Subcutaneous abdominal adipose tissue (tissue), 5 donors: ENCODE results near the gene ZNF497.
A peak's percentile ranks its signal among the peaks of the same experiment; 100 is the strongest.
"Not testable (repeated sequence)": the region's sequence is repeated elsewhere in the genome, so short reads cannot be mapped to it uniquely, and the experiment has no call there.

ENCODE experiments used
- H3K27ac ChIP-seq: one replicate; pipeline ENCODE4 v1.7.0; 2013; ENCODE audit warnings: low read depth, mild to moderate bottlenecking, inconsistent platforms, low read length, moderate library complexity
- H3K27me3 ChIP-seq, 5 donors: one replicate each; pipeline ENCODE4 v1.7.0; 2013; ENCODE audit warnings: low read length in 5 of 5, inconsistent platforms in 1 of 5; ENCODE audit not compliant: control insufficient read depth in 5 of 5, insufficient read depth in 4 of 5
- H3K36me3 ChIP-seq, 5 donors: one replicate each; pipeline ENCODE4 v1.7.0; 2013; ENCODE audit warnings: low read length in 5 of 5; ENCODE audit not compliant: control insufficient read depth in 5 of 5, insufficient read depth in 5 of 5
- H3K4me1 ChIP-seq, 5 donors: one replicate each; pipeline ENCODE4 v1.7.0; 2013; ENCODE audit warnings: low read length in 5 of 5, mild to moderate bottlenecking in 3 of 5, moderate library complexity in 1 of 5; ENCODE audit not compliant: control insufficient read depth in 5 of 5, insufficient read depth in 5 of 5
- H3K4me3 ChIP-seq, 5 donors: one replicate each; pipeline ENCODE4 v1.7.0; 2013; ENCODE audit warnings: low read length in 5 of 5, low read depth in 1 of 5
- H3K9ac ChIP-seq, 5 donors: one replicate each; pipeline ENCODE4 v1.7.0; 2013; ENCODE audit warnings: low read length in 5 of 5, mild to moderate bottlenecking in 4 of 5, moderate library complexity in 3 of 5
- H3K9me3 ChIP-seq, 5 donors: one replicate each; pipeline ENCODE4 v1.7.0; 2013; ENCODE audit warnings: low read length in 5 of 5; ENCODE audit not compliant: control insufficient read depth in 5 of 5
- donor health status: healthy.
- donor health status: healthy.
- donor health status: healthy.
- donor health status: healthy.
- donor health status: healthy.

The ZNF497 gene

GRCh38 chr19:58362272-58362994 lies at the start of gene ZNF497:
Gene ZNF497 (minus strand): TSS chr19:58362751. CDS start chr19:58357635, 5,116 bp downstream.
- H3K27ac ChIP-seq = peak within 1 kb of the TSS; percentile 96
- peak within 1 kb of the TSS; percentile 79 to 98 (median 89) for H3K4me3 ChIP-seq
- peak within 1 kb of the TSS; percentile 77 to 95 (median 92) for H3K9ac ChIP-seq
- H3K4me1 ChIP-seq = peaks cover 0 to 13% (median 11%) of the 10 kb centered on the region in 5 donors
- no peaks in the 10 kb centered on the region for H3K36me3 ChIP-seq
- H3K9me3 ChIP-seq = no peaks in the 10 kb centered on the region
- H3K27me3 ChIP-seq = peaks cover 0 to 7% (median 4%) of the 10 kb centered on the region in 5 donors

GRCh38 chr19:58409010-58409790 lies 46.6 kb upstream of the ZNF497 start:
- no peaks in the 10 kb centered on the region for H3K9me3 ChIP-seq
- H3K4me3 ChIP-seq = peak overlapping the region; percentile 82 to 96 (median 91)
- no peaks in the 10 kb centered on the region for H3K27me3 ChIP-seq
- peak overlapping the region; percentile 91 for H3K27ac ChIP-seq
- H3K9ac ChIP-seq = peak overlapping the region; percentile 71 to 95 (median 86)
- no peaks in the 10 kb centered on the region for H3K36me3 ChIP-seq
- H3K4me1 ChIP-seq = peaks cover 10 to 31% (median 28%) of the 10 kb centered on the region in 5 donors

GRCh38 chr19:58408152-58409009 lies 45.8 kb upstream of the ZNF497 start, which contains the start of gene ZNF584:
Gene ZNF584 (plus strand): TSS chr19:58408649. CDS start chr19:58409148, 499 bp downstream.
- Histone ChIP-seq H3K9me3 (no peaks in the 10 kb centered on the region), H3K27me3 (no peaks in the 10 kb centered on the region), H3K27ac (peak within 1 kb of the TSS; percentile 91), H3K36me3 (no peaks in the 10 kb centered on the region), H3K4me1 (peaks cover 10 to 31% (median 28%) of the 10 kb centered on the region in 5 donors), H3K4me3 (peak within 1 kb of the TSS; percentile 82 to 96 (median 91)), H3K9ac (peak within 1 kb of the TSS; percentile 71 to 95 (median 86))

- Histone ChIP-seq H3K27ac (peak overlapping the region; percentile 91), H3K9me3 (no peaks in the 10 kb centered on the region), H3K9ac (peak overlapping the region; percentile 68 to 95 (median 86)), H3K27me3 (no peaks in the 10 kb centered on the region), H3K4me1 (peaks cover 10 to 31% (median 28%) of the 10 kb centered on the region in 5 donors), H3K4me3 (peak overlapping the region; percentile 71 to 96 (median 91)), H3K36me3 (no peaks in the 10 kb centered on the region)
Measured at GRCh38 chr19:58407658-58408151, 45.2 kb upstream of the ZNF497 start.

- Histone ChIP-seq H3K4me3 (peak overlapping the region; percentile 71 to 96 (median 91)), H3K9ac (peak overlapping the region in 4 of 5 donors; percentile 85 to 95 (median 88)), H3K9me3 (no peaks in the 10 kb centered on the region), H3K4me1 (peaks cover 10 to 34% (median 31%) of the 10 kb centered on the region in 5 donors), H3K36me3 (no peaks in the 10 kb centered on the region), H3K27me3 (no peaks in the 10 kb centered on the region), H3K27ac (peak overlapping the region; percentile 91)
Measured at GRCh38 chr19:58406818-58407657, 44.5 kb upstream of the ZNF497 start.

GRCh38 chr19:58403920-58404478 lies 41.4 kb upstream of the ZNF497 start:
- H3K9ac ChIP-seq, H3K4me3 ChIP-seq, H3K9me3 ChIP-seq, H3K27ac ChIP-seq, H3K27me3 ChIP-seq, H3K36me3 ChIP-seq: not testable (repeated sequence)
- peaks cover 7 to 40% (median 33%) of the 10 kb centered on the region in 5 donors for H3K4me1 ChIP-seq

GRCh38 chr19:58401840-58402421 lies 39.4 kb upstream of the ZNF497 start:
- H3K27ac ChIP-seq = no peak overlapping the region
- no peaks in the 10 kb centered on the region for H3K36me3 ChIP-seq
- H3K4me3 ChIP-seq = peak overlapping the region in 4 of 5 donors; percentile 57 to 85 (median 80)
- H3K27me3 ChIP-seq = peaks cover 9 to 16% (median 13%) of the 10 kb centered on the region in 5 donors
- H3K4me1 ChIP-seq = peaks cover 3 to 23% (median 20%) of the 10 kb centered on the region in 5 donors
- no peak overlapping the region for H3K9ac ChIP-seq
- no peaks in the 10 kb centered on the region for H3K9me3 ChIP-seq

- H3K9ac ChIP-seq = peak overlapping the region in 4 of 5 donors; percentile 57 to 70 (median 60)
- peaks cover 11 to 20% (median 15%) of the 10 kb centered on the region in 5 donors for H3K27me3 ChIP-seq
Measured at GRCh38 chr19:58400916-58401839, 38.6 kb upstream of the ZNF497 start.

More at GRCh38 chr19:58400916-58401839, 38.6 kb upstream of the ZNF497 start:
- H3K4me3 ChIP-seq = peak overlapping the region; percentile 64 to 85 (median 82)
- H3K9me3 ChIP-seq = no peaks in the 10 kb centered on the region
- H3K36me3 ChIP-seq = no peaks in the 10 kb centered on the region
- H3K27ac ChIP-seq = no peak overlapping the region
- peaks cover 3 to 22% (median 19%) of the 10 kb centered on the region in 5 donors for H3K4me1 ChIP-seq
